Measurements from ENCODE around the gene ABL2.

The ABL2 gene

GRCh38 chr1:179120736-179121135, 108.7 kb downstream of the ABL2 start:
- Mint-ChIP-seq H3K9me3 (no peaks in the 10 kb centered on the region), H3K4me1 (peaks cover 6% of the 10 kb centered on the region), H3K27ac (peak overlapping the region; percentile 25 to 86 (median 80)), H3K36me3 (ENCODE audit: low read depth) (peaks cover 37% of the 10 kb centered on the region), H3K4me3 (no peak overlapping the region), H3K27me3 (ENCODE audit: low read depth) (no peaks in the 10 kb centered on the region)
- TF ChIP-seq, protein P1, sequence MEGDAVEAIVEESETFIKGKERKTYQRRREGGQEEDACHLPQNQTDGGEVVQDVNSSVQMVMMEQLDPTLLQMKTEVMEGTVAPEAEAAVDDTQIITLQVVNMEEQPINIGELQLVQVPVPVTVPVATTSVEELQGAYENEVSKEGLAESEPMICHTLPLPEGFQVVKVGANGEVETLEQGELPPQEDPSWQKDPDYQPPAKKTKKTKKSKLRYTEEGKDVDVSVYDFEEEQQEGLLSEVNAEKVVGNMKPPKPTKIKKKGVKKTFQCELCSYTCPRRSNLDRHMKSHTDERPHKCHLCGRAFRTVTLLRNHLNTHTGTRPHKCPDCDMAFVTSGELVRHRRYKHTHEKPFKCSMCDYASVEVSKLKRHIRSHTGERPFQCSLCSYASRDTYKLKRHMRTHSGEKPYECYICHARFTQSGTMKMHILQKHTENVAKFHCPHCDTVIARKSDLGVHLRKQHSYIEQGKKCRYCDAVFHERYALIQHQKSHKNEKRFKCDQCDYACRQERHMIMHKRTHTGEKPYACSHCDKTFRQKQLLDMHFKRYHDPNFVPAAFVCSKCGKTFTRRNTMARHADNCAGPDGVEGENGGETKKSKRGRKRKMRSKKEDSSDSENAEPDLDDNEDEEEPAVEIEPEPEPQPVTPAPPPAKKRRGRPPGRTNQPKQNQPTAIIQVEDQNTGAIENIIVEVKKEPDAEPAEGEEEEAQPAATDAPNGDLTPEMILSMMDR (IDR thresholded peaks at IDR 0.05; ENCODE audit: unreplicated experiment in 3 of 3): no peak

GRCh38 chr1:179119513-179119912, 110.0 kb downstream of the ABL2 start:
- no peaks in the 10 kb centered on the region for H3K27me3 Mint-ChIP-seq (ENCODE audit: low read depth)
- no peak overlapping the region for H3K4me3 Mint-ChIP-seq
- H3K9me3 Mint-ChIP-seq: no peaks in the 10 kb centered on the region
- peaks cover 6% of the 10 kb centered on the region for H3K4me1 Mint-ChIP-seq
- no peak overlapping the region for H3K27ac Mint-ChIP-seq
- TF ChIP-seq, protein P1 (IDR thresholded peaks at IDR 0.05; ENCODE audit: unreplicated experiment in 3 of 3): no peak
- H3K36me3 Mint-ChIP-seq (ENCODE audit: low read depth): peaks cover 41% of the 10 kb centered on the region

- no peak overlapping the region for H3K27ac Mint-ChIP-seq
- no peaks in the 10 kb centered on the region for H3K27me3 Mint-ChIP-seq (ENCODE audit: low read depth)
- H3K4me3 Mint-ChIP-seq: no peak overlapping the region
- H3K36me3 Mint-ChIP-seq (ENCODE audit: low read depth): peaks cover 53% of the 10 kb centered on the region
- TF ChIP-seq, protein P1 (IDR thresholded peaks at IDR 0.05; ENCODE audit: unreplicated experiment in 3 of 3): no peak
- no peaks in the 10 kb centered on the region for H3K9me3 Mint-ChIP-seq
- H3K4me1 Mint-ChIP-seq: no peaks in the 10 kb centered on the region
Observed at GRCh38 chr1:179115181-179115580, 114.3 kb downstream of the ABL2 start.

DNA sequence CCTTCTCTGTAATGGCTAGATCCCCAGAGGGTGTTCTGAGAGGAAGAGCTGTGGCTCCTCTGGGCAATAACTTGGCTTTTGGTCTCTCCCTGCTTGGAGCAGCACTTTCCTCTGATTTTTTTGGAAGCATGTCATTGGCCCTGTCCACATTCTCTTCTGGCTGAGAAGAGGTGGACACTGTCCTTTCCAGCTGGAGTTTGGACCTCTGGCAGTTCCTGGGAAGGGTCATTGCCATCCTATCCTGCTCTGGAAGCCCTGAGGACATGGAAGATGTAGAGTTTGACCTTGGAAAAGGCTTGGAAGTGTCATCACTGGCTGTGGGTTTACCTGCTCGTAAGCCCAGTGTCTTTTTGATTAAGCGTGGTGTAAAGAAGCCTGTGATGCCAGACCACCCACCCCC, 120.8 kb downstream of the ABL2 start:
- Mint-ChIP-seq H3K4me3 (no peak overlapping the region), H3K4me1 (no peaks in the 10 kb centered on the region), H3K27me3 (ENCODE audit: low read depth) (no peaks in the 10 kb centered on the region), H3K36me3 (ENCODE audit: low read depth) (peaks cover 43% of the 10 kb centered on the region), H3K9me3 (no peaks in the 10 kb centered on the region), H3K27ac (no peak overlapping the region)
- TF ChIP-seq, protein P1 (IDR thresholded peaks at IDR 0.05; ENCODE audit: unreplicated experiment in 3 of 3): no peak

DNA sequence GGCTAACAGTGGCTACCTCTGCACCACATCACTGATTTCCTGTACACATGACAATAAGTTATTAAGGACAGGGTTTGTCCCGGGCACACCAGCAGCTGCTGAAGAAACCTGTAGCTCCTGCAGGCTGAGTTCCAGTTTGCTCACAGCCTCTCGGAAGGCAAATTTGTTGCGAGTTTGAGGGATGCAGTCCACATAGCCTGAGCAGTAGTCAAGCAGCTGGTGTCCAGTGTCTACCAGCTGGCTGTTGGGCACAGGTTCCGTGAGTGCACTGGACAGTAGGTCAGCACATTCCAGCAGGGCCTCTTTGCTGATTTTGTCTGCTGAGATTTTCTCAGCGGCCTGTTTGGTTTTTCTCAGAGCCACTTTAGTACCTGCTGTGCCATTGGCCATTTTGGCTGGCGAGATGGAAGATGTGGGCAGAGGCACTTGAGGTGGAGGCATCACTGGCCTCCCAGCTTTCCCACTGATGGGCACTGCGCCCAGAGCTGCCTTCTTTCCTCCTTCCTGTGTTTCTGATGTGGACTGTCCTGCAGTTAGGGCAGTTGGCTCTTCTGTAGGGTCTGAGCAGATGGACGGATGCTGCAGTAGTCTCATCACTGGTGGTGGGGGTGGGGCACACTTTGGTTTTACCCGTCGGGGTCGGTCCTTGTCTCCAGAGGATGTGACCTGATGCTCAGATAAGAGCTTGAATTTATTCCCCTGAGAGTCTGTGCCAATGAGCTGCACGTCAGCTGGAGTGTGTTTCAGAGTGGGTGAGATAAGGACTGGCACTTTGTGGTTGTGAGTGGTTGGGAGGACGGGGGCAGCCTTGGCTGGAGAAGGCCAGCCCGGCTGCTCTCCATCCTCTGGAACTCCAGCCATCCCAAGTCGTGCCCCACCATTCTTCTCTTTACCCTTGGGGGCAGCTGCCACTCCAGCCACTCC, 121.5 kb downstream of the ABL2 start:
- H3K27ac Mint-ChIP-seq: no peak overlapping the region
- peaks cover 39% of the 10 kb centered on the region for H3K36me3 Mint-ChIP-seq (ENCODE audit: low read depth)
- no peaks in the 10 kb centered on the region for H3K27me3 Mint-ChIP-seq (ENCODE audit: low read depth)
- H3K4me1 Mint-ChIP-seq: no peaks in the 10 kb centered on the region
- H3K4me3 Mint-ChIP-seq: no peak overlapping the region
- TF ChIP-seq, protein P1 (IDR thresholded peaks at IDR 0.05; ENCODE audit: unreplicated experiment in 3 of 3): no peak
- no peaks in the 10 kb centered on the region for H3K9me3 Mint-ChIP-seq

GRCh38 chr1:179105393-179105792, 124.1 kb downstream of the ABL2 start:
- H3K27ac Mint-ChIP-seq: no peak overlapping the region
- TF ChIP-seq, protein P1 (IDR thresholded peaks at IDR 0.05; ENCODE audit: unreplicated experiment in 3 of 3): peak; percentile 27 to 34 (median 32)
- H3K36me3 Mint-ChIP-seq (ENCODE audit: low read depth): peaks cover 45% of the 10 kb centered on the region
- no peaks in the 10 kb centered on the region for H3K4me1 Mint-ChIP-seq
- no peaks in the 10 kb centered on the region for H3K9me3 Mint-ChIP-seq
- H3K4me3 Mint-ChIP-seq: no peak overlapping the region
- no peaks in the 10 kb centered on the region for H3K27me3 Mint-ChIP-seq (ENCODE audit: low read depth)

Data from nephron (organoid).